IPS-18c (cell line): ENCODE results near the gene NOP9.

ENCODE experiments used
- H3K4me3 ChIP-seq: 2 replicates; pipeline ENCODE4 v1.7.0; 2013; ENCODE audit warnings: low read depth, mild to moderate bottlenecking, low read length, moderate library complexity; ENCODE audit not compliant: insufficient read depth
- H3K9me3 ChIP-seq: one replicate; pipeline ENCODE4 v1.6.1; 2013; ENCODE audit warnings: mild to moderate bottlenecking, low read length, moderate library complexity; ENCODE audit not compliant: control insufficient read depth, insufficient read depth

Gene NOP9

DNA sequence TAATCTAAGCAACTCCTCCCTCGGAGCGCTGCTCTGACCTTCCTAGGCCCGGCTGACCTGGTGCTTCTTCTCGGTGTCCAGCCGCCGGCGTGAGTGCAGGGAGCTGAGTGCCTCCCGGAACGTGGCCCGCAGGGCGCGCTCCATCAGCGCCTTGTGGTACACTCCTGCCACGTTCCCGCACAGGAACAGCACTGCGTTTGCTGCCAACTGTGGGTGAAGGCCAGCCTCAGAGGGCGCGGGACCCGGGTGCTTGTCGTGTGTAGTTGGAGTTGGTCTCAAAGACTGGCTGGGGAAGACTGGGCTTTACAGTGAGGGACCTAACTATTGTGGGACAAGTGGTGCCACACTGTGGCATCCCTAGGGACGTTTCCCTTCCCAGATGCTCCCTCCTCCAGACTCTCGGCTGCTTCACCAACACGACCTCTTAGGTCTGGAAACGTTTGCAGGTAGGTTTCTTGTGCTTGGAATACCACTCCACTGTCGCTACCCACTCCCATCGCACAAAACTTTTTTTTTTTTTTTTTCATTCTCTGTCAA, 32.1 kb downstream of the NOP9 start:
- no peaks in the 10 kb centered on the region for H3K9me3 ChIP-seq
- H3K4me3 ChIP-seq = no peak overlapping the region; the same call in 1 of the 2 replicates

DNA sequence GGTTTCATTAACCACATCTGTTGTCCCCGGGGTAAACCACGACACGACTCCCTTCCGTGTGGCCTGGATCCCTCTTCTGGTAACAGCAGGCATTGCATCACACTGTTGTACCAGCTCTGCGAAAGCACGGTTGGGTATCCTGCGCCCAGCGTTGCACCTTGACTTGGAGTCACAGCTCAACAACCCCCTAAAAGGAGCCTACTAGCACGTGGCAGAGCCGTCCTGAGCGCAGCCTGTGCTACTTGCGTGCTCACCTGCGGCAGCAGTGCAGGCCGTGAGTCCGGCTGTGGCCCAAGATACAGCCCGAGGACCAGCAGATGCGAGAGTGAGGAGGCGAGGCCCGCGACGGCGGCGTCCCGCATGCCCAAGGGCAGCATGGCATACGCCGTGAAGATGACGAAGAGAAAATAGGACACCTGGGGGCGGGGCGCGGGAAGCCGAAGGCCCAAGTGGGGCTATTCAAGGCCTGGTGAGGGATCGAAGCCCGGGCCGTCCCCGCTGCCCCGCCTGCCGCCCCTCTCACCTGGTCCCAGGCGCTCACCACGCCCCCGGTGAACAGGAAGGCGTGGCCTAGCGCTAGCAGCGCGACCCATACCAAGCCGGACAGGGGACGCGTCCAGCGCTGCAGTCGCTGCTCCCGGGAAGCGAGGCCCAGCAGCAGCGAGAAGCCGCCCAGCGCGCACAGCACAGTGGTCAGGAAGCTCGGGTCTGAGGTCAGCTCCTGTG, 32.8 kb downstream of the NOP9 start:
- Histone ChIP-seq H3K4me3 (peak overlapping the region; percentile 56), H3K9me3 (no peaks in the 10 kb centered on the region)

DNA sequence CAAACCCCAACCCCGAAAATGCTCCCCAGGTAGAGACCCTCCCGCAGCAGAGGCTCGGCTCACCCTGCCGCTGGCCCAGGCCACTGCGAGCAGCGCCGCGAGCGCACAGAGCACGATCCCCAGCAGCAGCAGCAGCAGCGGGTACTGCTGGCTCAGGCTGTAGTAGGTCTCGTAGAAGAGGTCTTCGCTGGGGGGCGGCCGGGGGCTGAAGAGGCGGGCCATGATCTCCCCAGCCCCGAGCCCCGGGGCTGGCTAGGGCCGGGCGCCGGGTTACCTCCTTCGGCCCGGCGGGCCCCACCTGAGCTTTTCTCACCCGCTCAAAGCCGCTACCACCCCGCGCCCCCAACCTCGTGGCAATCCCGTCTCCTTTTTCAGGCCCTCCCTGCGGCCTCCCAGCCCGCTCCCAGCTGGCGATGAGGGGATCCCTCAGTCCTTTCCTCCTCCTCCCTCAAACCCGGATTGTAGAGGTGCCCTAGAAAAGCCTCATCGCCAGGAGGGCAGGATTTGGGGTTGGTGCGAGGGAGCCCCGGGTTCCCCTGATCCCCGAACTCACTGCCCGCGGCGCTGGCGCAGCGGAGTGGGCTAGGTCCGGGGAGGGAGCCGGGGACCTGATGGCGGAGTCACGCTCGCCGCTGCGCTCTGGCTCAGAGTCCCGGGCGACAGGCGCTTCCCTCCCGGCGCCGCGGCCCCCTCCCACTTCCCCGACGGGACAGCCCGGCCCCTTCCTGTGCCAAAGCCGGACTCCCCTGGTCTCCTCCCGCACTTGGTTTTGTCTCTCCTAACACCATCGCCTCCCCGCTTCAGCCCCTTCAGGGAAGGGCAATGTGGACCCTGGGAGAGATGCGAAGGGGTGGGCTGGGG, 35.0 kb downstream of the NOP9 start, which contains the start of gene ADCY4:
Gene ADCY4 (minus strand): TSS at position 641 of the 861 bp plus-strand sequence. CDS start 419 bp downstream, at position 222.
- Histone ChIP-seq H3K4me3 (peak within 1 kb of the TSS; percentile 71), H3K9me3 (no peaks in the 10 kb centered on the region)

DNA sequence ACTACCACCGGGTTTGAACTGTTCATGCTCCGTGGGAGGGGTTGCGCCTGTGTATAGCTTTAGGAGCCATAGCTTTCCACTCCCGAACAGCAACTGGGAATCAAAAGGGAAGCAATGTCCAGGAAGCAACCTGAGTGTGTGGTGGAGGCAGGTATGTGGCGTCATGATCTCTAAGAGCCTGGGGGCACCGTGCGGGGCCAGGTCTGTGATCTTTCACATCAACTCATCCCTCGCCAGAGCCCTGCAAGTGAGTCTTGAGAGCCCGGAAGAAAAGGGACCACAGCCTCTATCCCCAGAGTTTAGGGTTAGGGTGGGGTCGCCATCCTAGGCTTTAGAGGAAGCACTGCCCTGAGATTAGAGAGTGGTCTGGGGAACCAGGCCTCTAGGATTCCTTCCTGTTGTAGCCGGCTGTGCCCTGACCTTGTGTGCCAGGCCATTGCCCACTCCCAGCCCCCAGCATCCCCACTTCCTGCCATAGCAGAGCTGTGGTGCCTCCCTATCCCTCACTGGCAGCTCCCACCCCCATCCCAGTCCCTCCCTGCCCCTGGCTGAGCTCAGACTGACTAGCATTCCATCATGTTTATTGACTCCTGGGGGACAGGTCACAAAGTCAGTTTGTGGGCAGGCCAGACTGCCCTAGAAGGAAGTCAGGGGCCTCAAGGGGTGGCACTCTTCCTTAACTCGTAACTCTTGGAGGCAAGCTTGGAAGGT, 36.0 kb downstream of the NOP9 start:
- H3K4me3 ChIP-seq = peak overlapping the region; percentile 71; the same call in 1 of the 2 replicates
- no peaks in the 10 kb centered on the region for H3K9me3 ChIP-seq

DNA sequence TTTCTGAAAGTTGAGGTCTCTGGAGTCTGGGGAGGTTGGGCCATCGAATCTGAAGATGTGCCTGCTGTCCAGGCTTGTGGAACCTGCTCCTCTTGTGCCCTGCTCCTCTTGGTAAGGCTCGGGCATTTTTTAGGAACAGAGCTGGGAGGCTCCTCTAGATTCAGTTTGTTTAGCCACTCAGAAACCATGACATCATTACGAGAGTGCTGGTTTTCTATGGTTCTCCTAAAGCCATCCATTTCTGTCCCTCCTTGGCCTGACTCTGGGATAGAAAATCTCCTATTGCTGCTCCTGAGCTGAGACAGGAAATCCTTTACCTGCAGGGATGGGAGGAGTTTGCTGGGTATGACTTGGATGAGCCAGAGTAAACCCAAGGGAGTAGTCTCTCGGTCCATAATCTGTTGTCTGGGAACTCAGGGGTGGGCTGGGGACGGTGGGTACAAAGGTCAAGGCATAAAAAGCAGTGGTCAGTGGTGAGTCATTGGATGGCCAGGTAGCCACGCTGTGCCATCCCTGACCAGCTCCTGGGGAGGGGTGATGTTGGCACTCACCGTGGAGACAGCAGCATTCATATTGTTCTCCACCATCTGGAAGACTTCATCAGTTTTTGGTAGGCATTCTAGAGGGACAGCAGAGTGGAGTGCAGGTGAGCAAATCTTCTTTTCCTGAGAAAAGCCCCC, 37.6 kb downstream of the NOP9 start:
- no peak overlapping the region for H3K4me3 ChIP-seq
- H3K9me3 ChIP-seq = no peaks in the 10 kb centered on the region

DNA sequence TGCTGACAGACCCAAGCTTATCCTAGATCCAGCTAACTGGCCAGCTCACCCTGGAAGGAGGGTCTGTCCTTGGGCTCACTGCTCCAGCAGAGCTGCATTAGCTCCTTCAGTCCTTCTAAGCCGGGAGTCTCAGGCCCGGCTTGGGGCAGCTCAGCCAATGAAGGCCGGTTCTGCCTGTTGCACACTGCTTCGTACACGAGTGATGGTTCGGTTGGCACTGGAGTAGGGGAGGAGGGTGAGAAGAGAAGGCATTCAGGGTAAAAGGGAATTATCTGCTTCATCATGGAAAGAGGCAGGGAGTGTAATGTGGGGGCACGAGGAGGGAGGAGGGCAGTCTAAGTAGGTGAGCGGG, 38.1 kb downstream of the NOP9 start:
- no peaks in the 10 kb centered on the region for H3K9me3 ChIP-seq
- H3K4me3 ChIP-seq = no peak overlapping the region

DNA sequence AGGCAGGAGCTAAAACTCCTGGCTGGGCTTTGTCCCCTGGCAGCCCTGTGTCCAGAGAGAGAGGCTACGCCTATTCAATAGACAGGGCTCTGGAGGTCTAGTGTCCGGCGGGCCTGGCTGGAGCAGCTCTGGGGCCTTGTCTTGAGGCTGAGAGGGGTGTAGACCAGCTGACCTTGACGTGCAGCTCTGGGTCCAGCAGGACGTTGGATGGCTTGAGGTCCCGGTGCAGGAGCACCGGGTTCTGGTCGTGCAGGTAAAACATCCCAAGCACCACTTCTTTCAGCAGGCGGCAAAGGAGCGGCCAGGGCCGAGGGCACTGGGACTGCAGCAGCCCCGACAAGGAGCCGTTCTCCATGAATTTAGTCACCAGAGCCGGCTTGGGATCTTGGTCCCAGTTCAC, 39.2 kb downstream of the NOP9 start:
- H3K9me3 ChIP-seq = no peaks in the 10 kb centered on the region
- peak overlapping the region; percentile 58; the same call in 1 of the 2 replicates for H3K4me3 ChIP-seq

DNA sequence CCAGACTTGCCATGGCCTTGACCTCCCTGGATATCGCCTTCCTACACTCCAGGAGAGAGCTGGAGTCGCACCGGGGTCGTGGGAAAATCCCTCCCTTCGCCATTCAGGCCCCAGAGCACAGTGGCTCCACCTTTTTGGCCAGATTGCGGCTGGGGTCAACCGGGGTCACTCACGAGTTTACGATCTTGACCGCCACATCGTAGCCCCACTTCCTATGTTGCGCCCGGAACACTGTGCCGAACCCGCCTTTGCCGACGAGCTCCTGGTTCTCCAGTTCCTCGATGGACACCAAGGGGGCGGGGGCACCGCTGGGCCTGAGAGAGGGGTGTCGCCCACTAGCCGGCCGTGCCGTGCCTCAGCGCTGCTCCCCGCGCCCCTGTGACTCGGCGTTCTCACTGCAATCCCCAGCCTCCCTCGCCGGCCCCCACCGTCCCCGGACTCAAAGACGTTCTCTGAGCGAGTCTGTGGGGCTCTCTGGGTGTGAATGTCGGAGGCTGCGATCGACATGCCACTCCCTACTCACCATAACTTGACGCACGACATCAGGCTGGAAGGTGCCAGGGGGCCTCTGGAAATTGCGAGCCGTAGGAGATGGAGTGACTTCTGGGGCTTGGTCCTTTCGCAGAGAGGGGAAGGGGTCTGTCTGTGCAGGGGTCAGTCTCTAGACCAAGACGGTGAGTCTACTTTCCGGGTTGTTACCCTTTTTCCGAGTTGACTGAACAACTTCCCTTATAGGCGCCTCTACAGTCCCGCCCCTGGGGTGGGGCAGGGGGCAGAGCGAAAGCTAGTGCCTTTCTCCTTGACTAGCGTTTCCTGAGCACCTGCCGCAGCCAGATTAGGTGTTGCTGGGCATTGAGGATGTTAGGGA, 39.9 kb downstream of the NOP9 start, which contains the start of gene RIPK3:
Gene RIPK3 (minus strand): TSS at position 708 of the 868 bp plus-strand sequence. CDS start 165 bp downstream, at position 543.
- peak within 1 kb of the TSS; percentile 58 for H3K4me3 ChIP-seq

DNA sequence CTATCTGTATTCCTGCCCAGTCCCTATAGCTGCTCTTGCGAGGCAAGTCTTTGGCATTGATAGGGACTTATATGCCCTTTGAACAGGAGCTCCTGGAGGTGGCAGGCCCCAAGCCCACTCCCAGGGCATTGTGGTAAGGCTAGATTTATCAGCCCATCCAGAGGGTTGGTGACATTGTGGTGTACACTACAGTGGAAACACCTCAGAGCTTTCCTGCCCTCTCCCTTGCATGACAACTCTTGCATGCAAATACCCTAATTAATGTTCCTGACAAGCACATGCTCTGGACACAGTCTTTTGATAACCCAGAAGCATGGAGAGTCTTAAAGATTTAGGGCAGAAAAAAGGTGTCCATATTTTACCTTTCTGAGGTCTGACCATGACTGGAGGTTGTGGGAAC, 41.0 kb downstream of the NOP9 start:
- H3K4me3 ChIP-seq = no peak overlapping the region
- no peaks in the 10 kb centered on the region for H3K9me3 ChIP-seq

More for the DNA sequence above, 39.9 kb downstream of the NOP9 start, which contains the start of gene RIPK3:
- no peaks in the 10 kb centered on the region for H3K9me3 ChIP-seq

DNA sequence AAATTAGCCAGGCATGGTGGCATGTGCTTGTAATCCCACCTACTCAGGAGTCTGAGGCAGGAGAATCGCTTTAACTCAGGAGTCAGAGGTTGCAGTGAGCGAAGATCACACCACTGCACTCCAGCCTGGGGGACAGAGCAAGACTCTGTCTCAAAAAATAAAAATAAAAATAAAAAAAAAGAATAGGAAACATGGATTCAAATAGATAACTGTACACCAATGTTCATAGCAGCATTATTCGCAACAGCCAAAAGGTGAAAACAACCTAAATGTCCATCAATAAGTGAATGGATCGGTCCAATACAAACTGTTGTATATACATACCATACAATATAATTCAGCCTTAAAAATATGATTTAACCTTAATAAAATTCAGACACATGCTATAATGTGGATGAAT, 43.2 kb downstream of the NOP9 start:
- H3K9me3 ChIP-seq = no peaks in the 10 kb centered on the region
- H3K4me3 ChIP-seq = no peak overlapping the region

DNA sequence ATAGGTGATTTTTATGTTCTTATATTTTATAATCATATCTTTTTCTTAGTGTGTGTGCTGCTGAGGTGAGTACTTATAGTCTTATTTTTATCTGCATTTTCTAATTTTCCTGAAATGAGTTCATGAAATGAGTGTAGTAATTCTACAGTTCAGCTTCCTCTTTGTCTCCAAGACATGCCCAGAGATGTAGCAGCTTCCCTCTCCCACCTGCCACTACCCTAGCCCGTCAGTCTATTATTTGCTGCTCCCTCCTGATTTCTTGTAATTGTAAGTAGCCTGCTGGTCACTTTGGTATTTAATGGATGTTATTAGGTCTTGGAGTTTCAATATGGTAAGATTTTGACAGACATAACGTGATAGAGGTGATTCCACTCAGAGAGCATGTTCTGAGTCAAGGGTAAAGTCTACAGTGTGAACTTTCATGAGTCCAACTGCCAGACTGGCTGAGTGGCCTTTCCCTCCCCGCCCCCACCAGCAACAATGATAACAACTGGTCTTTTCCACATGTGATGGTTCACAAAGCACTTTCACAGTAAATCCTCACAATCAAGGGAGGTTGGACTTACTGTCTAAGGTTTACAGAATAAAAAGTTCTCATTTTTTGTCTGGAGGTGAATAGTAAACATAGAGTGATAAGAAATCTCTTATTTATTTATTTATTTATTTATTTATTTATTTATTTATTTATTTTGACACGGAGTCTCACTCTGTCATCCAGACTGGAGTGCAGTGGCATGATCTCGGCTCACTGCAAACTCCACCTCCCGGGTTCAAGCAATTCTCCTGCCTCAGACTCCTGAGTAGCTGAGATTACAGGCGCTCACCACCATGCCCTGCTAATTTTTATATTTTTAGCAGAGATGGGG, 44.4 kb downstream of the NOP9 start:
- Histone ChIP-seq H3K4me3 (no peak overlapping the region), H3K9me3 (no peaks in the 10 kb centered on the region)

DNA sequence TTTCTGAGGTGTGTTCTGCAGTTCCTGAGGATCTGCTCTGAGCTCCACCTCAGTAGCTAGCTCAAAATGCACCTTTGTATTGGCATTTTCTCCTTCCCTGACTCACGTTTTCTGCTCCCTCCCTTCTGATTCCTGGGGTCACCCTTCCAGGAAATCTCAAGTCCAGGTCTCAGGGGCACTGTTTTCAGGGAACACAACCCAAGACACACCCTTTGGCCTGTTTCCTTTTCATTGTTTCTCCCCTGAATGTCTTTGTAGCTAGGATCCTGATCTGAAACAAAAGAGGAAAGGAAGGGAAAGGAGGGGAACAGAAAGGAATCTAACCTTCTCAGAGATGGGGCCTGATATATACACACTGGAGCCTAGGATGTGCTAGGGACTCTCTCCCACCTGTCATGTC, 47.5 kb downstream of the NOP9 start:
- Histone ChIP-seq H3K4me3 (no peak overlapping the region), H3K9me3 (no peaks in the 10 kb centered on the region)

DNA sequence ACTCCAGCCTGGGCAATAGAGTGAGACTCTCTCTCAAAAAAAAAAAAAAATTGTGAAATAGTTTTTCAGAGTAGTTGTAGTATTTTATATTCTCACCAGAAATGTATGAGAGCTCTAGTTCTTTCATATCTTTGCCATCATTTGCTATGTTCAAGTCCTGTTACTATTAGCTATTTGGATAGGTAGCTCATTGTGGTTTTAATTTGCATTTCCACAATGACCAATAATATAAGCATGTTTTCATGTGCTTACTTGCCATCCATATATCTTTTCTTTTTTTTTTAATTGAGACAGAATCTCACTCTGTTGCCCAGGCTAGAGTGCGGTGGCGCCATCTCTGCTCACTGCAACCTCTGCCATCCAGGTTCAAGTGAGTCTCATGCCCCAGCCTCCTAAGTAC, 48.5 kb downstream of the NOP9 start:
- no peak overlapping the region for H3K4me3 ChIP-seq
- no peaks in the 10 kb centered on the region for H3K9me3 ChIP-seq

DNA sequence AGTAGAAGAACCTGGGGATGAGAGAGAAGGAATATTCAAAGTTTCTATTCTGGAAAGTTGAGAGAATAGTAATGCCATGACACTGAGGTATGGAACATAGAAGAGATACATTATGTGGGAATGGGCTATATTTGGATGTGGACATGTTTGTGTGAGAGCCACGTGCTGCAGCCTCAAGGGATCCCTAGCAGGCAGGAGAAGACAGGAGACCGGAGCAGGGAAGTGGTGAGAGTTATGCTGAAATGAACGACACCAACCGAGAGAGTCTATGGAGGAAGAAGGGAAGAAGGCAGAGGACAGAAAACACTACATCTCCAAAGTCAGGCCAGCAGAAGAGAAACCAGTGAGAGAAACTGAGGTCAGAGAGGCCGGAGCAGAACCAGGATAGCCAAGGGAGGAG, 50.1 kb downstream of the NOP9 start:
- Histone ChIP-seq H3K4me3 (no peak overlapping the region), H3K9me3 (no peaks in the 10 kb centered on the region)

DNA sequence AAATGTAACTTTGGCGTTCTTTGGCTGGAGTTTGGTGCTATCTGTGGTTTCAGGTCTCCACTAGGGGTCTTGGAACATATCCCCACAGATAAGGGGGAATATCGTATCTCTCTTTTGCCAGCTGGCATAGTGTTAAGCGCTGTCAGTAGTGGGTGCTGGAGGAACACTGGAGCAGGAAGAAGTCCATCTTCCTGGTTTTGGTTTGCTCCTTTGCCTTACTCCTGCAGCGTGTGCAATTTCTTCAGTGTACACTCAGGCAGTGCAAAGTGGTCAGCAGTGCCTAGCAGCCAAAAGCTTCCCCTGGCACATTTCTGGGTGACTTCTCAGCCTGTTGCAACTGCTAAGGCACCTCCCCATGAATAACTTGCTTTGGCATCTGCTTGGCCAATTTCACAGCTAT, 51.9 kb downstream of the NOP9 start:
- Histone ChIP-seq H3K4me3 (no peak overlapping the region), H3K9me3 (no peaks in the 10 kb centered on the region)
